Keratinocyte (primary cell): ENCODE results near the gene CC2D2A.

Source experiments
- EZH2 ChIP-seq: IDR thresholded peaks from one replicate; pipeline ENCODE4 v1.6.1; 2012; ENCODE audit warnings: inconsistent platforms, mild to moderate bottlenecking, low read length, moderate library complexity
- TF ChIP-seq, protein P1 (sequence below), 3 experiments: IDR thresholded peaks in 1 of 3; conservative IDR thresholded peaks in 1 of 3; optimal IDR thresholded peaks in 1 of 3; 2 replicates in 2 of 3; 3 replicates in 1 of 3; pipeline versions ENCODE3 to v1.5.1; 2011; ENCODE audit warnings: low read length in 3 of 3, mild to moderate bottlenecking in 3 of 3, moderate library complexity in 2 of 3, control low read depth in 1 of 3, inconsistent platforms in 1 of 3; ENCODE audit not compliant: insufficient read depth in 2 of 3; ENCODE audit errors: extremely low read depth in 1 of 3

DNA sequence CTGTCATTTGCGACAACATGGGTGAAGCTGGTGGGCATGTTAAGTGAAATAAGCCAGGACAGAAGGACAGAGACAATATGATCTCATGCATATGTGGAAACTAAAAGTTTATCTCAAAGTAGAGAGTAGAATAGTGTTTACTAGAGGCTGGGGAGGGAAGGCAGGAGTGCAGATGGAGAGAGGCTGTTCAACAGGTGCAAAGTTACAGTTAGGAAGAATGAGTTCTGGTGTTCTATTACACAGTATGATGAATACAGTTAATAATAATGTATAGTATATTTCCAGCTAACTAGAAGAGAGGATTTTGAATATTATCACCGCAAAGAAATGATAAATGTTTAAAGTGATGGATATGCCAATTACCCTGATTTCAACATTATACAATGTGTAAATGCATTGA, 115.6 kb downstream of the CC2D2A start:
- TF ChIP-seq, protein P1, sequence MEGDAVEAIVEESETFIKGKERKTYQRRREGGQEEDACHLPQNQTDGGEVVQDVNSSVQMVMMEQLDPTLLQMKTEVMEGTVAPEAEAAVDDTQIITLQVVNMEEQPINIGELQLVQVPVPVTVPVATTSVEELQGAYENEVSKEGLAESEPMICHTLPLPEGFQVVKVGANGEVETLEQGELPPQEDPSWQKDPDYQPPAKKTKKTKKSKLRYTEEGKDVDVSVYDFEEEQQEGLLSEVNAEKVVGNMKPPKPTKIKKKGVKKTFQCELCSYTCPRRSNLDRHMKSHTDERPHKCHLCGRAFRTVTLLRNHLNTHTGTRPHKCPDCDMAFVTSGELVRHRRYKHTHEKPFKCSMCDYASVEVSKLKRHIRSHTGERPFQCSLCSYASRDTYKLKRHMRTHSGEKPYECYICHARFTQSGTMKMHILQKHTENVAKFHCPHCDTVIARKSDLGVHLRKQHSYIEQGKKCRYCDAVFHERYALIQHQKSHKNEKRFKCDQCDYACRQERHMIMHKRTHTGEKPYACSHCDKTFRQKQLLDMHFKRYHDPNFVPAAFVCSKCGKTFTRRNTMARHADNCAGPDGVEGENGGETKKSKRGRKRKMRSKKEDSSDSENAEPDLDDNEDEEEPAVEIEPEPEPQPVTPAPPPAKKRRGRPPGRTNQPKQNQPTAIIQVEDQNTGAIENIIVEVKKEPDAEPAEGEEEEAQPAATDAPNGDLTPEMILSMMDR (optimal IDR thresholded peaks at IDR 0.05 in 1 of 3, IDR thresholded peaks at IDR 0.05 in 1 of 3, conservative IDR thresholded peaks at IDR 0.05 in 1 of 3; ENCODE audit: extremely low read depth in 1 of 3, insufficient read depth in 2 of 3, low read length in 3 of 3): no peak
- no peak for TF ChIP-seq EZH2
